ENCODE results near the gene PIK3R1. TPM values are rescaled to one million over a fixed set of nuclear protein-coding genes. Genes with fewer than 3 reads are reported as not detected.

PIK3R1 gene
- total RNA-seq, 1 experiment from 2014 or later: 11.3 TPM

- Histone ChIP-seq H3K23me2 (ENCODE audit: insufficient read length, low read depth, low read length, poor library complexity, severe bottlenecking) (no peaks in the 10 kb centered on the region), H3K14ac (ENCODE audit: insufficient read depth, low read length) (no peak overlapping the region), H4K8ac (replicated peaks; ENCODE audit: insufficient read length, low read depth, low read length) (no peak overlapping the region), H3K79me1 (ENCODE audit: insufficient read depth, low read depth, low read length, poor library complexity, severe bottlenecking) (no peaks in the 10 kb centered on the region), H4K5ac (ENCODE audit: insufficient read length, low read depth, low read length) (no peak overlapping the region), H2AFZ (ENCODE audit: low read length) (no peak overlapping the region), H4K20me1 (ENCODE audit: control insufficient read depth, insufficient read depth, insufficient read length) (no peaks in the 10 kb centered on the region), H2BK12ac (ENCODE audit: insufficient read length, low read depth, low read length) (no peak overlapping the region), H4K91ac (ENCODE audit: insufficient read length, low read depth, low read length) (no peak overlapping the region), H3T11ph (ENCODE audit: low read length) (no peak overlapping the region), H3K9ac (ENCODE audit: extremely low read depth, insufficient read length, low read length) (no peak overlapping the region), H2BK20ac (ENCODE audit: low read depth, low read length, poor library complexity, severe bottlenecking) (no peak overlapping the region), H3K27me3 (ENCODE audit: insufficient read depth, low read length) (no peaks in the 10 kb centered on the region), H2BK15ac (ENCODE audit: low read depth, low read length) (no peak overlapping the region), H3K27ac (ENCODE audit: insufficient read length, low read depth, low read length) (no peak overlapping the region), H2BK120ac (ENCODE audit: low read depth, low read length, poor library complexity, severe bottlenecking) (no peak overlapping the region), H3K23ac (ENCODE audit: insufficient read length, low read depth, low read length) (no peak overlapping the region), H3K4me1 (ENCODE audit: insufficient read depth, low read length) (peaks cover 11% of the 10 kb centered on the region; the same call in 1 of the 2 replicates), H3K4ac (ENCODE audit: low read depth, low read length) (no peak overlapping the region), H2BK5ac (ENCODE audit: insufficient read length, low read length) (no peak overlapping the region), H2AK5ac (ENCODE audit: insufficient read length, low read length) (no peak overlapping the region), H3K79me2 (ENCODE audit: insufficient read depth, low read length) (no peaks in the 10 kb centered on the region), H3K56ac (ENCODE audit: insufficient read length, low read depth, low read length) (no peak overlapping the region), H3K18ac (ENCODE audit: insufficient read length, low read depth, low read length) (no peak overlapping the region), H3K9me3 (ENCODE audit: control insufficient read depth, low read depth, low read length) (no peaks in the 10 kb centered on the region), H3K4me2 (ENCODE audit: insufficient read depth, insufficient read length, low read length) (no peak overlapping the region)
- no CpG with 5 or more reads among the region's 3 CpGs for WGBS (ENCODE audit: extremely low coverage, insufficient read length, low lambda C conversion rate)
- Mint-ChIP-seq H3K4me3 (no peak overlapping the region), H3K9me3 (no peaks in the 10 kb centered on the region), H3K4me1 (peaks cover 36 to 44% of the 10 kb centered on the region in 2 experiments), H3K27ac (no peak overlapping the region), H3K27me3 (ENCODE audit: low read depth) (no peaks in the 10 kb centered on the region), H3K36me3 (ENCODE audit: insufficient read depth in 1 of 3, low read depth in 3 of 3) (no peaks in the 10 kb centered on the region)
- no peak for DNase-seq
- TF ChIP-seq CTCF (conservative IDR thresholded peaks at IDR 0.05): no peak
Measured at GRCh38 chr5:68247627-68248026, 32.1 kb downstream of the PIK3R1 start.

All from H9 (cell line).